Measurements from ENCODE around the gene CYSTM1.

DNA sequence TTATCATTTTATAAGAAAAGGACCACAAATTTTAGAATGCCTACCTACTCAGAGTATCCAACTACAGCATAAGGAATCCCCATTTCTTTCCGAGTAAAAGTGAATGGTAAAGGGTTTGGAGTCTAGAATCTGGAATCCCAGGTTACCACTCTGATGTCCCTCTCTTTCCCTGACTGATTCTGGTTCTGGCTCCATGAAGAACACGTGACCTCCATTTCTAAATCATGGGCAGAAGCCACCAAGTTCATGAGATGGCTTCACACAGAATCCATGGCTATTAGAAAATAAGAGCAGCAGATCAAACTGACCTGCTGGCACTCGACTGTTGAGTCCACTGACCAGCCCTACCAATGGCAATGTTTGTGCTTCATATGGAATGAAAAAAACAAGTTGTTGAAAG is 87.2 kb downstream of the CYSTM1 start:
- TF ChIP-seq EZH2 (IDR thresholded peaks at IDR 0.05; ENCODE audit: borderline replicate concordance, insufficient read depth, low read depth, low read length, poor library complexity, severe bottlenecking), result no peak
- TF ChIP-seq, protein P1, sequence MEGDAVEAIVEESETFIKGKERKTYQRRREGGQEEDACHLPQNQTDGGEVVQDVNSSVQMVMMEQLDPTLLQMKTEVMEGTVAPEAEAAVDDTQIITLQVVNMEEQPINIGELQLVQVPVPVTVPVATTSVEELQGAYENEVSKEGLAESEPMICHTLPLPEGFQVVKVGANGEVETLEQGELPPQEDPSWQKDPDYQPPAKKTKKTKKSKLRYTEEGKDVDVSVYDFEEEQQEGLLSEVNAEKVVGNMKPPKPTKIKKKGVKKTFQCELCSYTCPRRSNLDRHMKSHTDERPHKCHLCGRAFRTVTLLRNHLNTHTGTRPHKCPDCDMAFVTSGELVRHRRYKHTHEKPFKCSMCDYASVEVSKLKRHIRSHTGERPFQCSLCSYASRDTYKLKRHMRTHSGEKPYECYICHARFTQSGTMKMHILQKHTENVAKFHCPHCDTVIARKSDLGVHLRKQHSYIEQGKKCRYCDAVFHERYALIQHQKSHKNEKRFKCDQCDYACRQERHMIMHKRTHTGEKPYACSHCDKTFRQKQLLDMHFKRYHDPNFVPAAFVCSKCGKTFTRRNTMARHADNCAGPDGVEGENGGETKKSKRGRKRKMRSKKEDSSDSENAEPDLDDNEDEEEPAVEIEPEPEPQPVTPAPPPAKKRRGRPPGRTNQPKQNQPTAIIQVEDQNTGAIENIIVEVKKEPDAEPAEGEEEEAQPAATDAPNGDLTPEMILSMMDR (IDR thresholded peaks at IDR 0.05), result no peak

All from B cell (primary cell).